Myocyte (in vitro differentiated cells): ENCODE data around the gene WDR7. TPM values are rescaled to one million over a fixed set of nuclear protein-coding genes. Genes with fewer than 3 reads are reported as not detected.
"Not testable (repeated sequence)": the region's sequence is repeated elsewhere in the genome, so short reads cannot be mapped to it uniquely, and the experiment has no call there.

ENCODE experiments used
- DNase-seq: peaks from one replicate; pipeline ENCODE4 v3.0.0-alpha.2; 2012; ENCODE audit warnings: low read depth
- total RNA-seq: library from RNA; depleted of rRNA; stranded (reverse); fragments of >200 nt; gene quantifications from 2 replicates; pipeline ENCODE4 v1.2.3, GENCODE V29; 2014

WDR7 gene
- total RNA-seq, 1 donor from 2014 or later, result 12.9 TPM

DNA sequence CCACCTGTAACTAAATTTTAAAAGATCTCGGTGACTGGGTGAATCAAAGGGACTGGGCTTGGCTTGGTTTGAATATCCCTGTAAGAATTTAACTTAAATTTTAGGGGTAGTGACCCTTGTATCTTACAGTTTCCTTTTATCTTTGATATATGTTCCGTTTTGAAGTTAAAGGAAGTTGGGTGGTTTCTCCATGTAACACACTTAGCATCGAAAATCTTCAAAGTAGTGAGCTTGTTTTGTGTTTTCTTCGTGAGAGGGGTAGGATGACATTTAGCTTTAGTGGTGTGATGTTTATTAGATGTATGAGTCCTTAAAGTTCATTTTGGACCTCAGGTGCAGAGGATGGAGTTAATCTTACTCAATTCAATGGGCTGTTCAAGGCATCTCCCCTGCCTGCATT, 1.6 kb downstream of the WDR7 start:
- no peak for DNase-seq

DNA sequence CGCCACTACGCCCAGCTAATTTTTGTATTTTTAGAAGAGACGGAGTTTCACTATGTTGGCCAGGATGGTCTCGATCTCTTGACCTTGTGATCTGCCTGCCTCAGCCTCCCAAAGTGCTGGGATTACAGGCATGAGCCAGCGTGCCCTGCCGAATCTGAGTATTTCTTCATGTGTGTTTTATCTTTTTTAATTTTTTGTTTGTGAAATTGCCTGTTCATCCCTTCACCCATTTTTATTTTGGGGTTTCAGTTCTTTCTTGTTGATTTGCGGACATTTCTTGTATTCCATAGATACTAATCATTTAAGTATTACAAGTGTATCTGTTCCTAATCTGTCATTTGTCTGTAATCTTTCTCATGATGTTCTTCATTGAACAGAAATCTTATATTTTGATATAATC, 3.1 kb downstream of the WDR7 start:
- not testable (repeated sequence) for DNase-seq

DNA sequence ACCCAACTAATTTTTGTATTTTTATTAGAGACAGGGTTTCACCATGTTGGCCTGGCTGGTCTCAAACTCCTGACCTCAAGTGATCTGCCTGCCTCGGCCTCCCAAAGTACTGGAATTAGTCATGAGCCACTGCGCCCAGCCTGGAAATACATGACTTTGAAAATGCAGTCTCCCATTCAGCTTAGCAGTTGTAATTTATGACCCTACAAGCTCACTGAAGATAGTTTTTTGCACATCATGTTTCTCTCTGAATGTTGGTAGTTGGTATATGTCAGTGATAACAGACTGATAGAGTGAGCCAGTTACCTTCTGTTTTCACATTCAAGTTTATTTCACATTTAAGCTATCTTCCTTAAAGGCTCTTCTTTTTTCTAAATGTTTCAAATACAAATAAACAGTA, 7.1 kb downstream of the WDR7 start:
- no peak for DNase-seq

DNA sequence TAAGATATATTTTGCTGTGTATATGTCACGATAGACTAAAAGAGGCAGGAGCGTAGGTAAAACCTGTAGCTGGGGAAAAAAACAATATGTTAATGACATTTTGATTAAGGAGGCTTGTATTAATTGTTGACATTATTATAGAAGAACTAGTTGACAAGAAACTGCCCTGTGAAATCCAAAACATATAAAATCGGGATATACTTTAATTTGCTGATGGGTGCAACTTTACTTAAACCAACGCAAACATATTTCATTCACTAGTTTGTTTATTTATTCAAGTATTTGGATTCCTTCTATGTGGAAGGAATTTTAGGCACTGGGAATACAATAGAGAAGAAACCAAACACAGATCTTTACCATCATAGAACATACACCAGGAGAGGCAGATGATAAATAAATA, 8.0 kb downstream of the WDR7 start:
- DNase-seq, result no peak

DNA sequence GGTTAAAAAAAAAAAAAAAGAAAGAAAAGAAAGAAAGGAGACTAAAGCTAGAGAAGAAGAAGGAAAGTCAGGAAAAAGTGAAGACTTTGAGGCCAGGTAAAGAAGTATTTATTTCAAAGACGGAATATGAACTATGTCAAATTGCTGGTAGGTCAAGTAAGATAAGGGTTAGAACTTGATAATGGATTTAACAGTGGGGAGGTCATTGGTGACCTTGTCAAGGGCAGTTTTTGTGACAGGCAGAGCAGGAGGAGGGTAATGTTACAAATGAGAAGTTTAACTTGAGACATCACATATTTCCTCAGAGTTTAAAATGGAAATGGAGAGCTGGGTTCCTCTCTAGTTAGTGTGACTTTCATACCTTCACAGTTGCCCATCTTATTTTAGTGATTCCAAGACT, 9.5 kb downstream of the WDR7 start:
- DNase-seq, result no peak

DNA sequence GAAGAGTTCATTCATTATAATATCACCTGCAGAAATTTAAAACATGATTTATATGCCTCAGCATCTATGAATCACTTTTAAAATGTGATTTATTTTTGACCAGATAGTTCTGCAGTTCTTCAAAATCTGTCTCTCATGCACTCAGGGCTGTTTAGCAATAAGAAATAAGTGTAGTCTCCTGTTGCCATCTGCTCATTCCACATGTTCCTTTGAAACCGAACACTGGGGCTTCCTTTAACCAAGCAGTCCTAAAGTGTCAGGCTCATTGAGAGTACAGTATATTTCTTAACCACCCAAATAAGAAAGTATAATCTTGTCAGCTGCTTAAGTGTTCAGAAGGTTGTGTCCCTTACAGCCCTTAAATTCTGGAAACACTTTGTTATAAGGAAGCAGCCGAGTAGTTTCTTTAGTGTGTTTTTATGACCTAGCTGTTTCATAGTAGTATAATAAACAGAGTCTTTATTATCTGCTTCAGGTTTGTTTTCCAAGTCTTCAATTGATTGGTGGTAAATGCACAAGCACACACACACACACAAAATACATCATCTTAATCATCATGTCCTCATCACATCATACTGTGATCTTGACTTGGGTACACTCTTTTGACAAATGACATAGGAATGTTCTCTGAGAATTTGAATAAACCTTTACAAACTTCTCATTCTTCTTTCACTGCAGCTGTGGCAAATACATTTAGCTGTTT, 10.4 kb downstream of the WDR7 start:
- peak; percentile 53 for DNase-seq

DNA sequence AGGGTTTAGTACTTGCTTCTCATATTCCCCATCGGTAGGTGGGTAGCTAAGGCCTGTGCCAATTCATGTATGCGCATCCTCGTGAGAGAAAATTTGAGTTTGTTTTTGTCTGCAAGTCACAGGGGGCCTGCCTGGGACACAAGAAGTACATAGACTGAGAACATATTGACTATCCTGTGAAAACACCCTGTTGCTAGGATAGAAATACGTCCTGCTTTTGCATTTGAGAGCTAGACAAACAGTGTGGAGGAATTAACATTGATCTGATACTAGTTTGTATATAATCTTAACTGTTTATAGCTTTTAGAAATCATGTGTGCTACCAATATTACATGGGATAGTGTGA, 10.9 kb downstream of the WDR7 start:
- DNase-seq, result no peak

DNA sequence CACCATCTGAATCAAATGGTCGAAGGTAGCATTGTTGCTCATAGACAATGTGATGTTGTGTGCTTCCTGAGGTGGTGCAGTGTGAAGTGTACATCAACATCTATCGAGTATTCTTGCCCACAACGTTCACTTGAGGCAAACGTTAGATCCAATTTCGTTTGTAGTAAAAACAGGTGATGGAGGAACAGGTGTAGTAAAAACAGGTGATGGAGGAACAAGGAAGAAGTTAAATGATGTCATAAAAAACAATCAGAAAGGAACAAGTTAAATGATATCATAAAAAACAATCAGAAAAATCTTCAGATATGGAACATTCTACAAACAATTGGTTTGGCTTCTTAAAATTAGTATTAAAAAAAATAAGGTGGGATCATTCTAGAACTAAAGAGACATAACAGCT, 11.3 kb downstream of the WDR7 start:
- no peak for DNase-seq

DNA sequence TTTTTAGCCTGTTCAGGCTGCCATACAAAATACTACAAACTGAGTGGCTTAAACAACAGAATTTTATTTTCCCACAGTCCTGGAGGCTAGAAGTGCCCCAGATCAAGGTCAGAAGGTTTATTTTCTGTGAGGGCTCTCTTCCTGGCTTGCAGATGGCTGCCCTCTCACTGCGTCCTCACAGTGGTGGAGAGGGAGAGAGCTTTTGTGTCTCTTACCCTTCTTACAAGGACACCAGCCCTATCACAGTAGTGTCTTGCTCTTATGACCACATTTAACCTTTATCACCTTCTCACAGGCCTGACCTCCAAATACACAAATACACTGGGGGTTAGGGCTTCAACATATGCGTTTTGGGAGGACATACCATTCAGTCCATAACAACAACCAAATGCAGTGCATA, 11.7 kb downstream of the WDR7 start:
- no peak for DNase-seq

DNA sequence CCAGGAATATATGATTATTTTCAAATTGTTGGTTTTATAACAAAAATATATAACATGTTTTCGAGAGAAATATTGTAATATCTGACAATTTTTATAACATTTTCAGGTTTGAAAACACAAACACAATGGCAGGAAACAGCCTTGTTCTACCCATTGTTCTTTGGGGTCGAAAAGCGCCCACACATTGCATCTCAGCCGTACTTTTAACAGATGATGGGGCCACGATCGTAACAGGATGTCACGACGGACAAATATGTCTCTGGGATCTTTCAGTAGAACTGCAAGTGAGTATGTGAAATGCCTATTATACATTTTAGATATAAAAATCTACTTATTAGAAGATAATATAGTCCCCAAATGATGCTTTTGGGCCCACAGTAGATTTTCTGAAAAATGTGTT, 21.2 kb downstream of the WDR7 start:
- DNase-seq, result no peak

DNA sequence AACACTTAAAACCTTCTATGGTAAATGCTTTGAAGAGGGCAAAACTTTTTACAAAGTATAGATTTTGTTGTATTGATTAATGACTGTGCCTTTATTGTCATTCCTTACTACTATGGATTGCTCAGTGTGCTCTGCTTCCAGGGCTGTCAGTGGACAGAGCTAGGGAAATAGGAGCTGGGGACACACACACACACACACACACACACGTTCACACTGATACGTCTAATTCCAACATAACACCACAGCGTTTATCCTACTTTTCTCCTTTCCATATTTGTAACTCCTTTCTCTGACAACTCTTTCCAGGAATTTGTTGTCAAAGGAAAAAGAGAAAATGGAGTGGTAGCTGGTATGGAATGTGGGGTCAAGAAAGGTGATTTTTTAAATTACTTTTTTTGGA, 21.8 kb downstream of the WDR7 start:
- no peak for DNase-seq

DNA sequence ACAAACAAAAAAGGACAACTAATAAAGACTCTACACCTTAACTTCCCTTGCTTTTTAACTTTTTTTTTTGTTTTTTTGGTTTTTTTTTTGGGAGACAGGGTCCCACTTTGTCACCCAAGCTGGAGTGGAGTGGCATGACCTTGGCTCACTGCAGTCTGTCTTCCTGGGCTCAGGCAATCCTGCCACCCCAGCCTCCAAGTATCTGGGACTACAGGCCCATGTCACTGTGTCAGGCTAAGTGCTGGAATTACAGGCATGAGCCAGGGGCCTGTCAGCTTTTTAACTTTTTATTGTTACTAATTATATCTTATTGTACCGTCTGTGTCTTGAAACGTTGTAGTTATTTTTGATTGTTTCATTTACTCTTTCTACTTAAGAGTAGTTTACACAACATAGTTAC, 25.5 kb downstream of the WDR7 start:
- no peak for DNase-seq

DNA sequence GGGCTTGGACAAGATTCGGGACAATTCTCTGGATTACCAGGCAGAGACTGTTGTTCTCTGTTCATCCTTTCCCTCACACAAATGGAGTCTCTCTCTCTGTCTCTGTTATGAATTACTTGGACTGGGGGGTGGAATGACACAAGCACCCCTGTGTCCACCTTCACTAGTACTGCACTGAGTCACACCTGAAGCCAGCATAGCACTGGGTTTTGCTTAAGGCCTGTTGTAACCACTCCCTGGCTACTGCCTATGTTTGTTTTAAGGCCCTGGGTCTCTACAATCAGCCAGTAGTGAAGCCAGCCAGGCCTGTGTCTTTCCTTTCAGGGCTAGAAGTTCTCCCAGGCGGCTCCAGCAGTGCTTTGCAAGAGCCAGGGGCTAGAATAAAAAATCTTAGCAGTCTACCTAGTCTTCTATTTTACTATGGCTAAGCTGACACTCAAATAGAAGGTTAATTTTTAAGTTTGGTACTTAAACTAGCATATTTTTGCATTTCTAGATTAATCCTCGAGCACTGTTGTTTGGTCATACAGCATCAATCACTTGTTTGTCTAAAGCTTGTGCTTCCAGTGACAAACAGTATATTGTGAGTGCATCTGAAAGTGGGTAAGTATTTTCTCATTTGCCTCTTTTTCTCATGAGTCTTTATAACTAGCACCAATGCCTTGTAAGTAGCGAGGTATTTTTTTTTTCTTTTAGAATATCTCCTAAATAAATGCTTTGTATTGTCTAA, 27.8 kb downstream of the WDR7 start:
- no peak for DNase-seq

DNA sequence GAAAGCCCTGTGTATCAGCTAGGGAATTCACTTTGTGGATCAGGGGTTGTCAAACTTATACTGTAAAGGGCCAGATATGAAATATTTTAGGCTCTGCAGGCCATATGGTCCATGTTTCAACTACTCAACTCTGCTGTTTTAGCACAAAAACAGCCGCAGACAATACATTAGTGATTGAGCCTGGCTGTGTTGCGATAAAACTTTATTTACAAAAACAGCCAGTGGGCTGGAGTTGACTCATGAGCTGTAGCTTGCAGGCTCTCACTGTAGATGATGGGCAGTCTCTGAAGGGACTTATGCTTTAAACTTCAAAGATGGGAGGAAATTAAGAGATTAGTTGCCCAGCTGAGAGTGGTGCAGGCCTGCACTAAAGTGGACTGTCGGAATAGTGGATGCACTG, 33.1 kb downstream of the WDR7 start:
- no peak for DNase-seq

DNA sequence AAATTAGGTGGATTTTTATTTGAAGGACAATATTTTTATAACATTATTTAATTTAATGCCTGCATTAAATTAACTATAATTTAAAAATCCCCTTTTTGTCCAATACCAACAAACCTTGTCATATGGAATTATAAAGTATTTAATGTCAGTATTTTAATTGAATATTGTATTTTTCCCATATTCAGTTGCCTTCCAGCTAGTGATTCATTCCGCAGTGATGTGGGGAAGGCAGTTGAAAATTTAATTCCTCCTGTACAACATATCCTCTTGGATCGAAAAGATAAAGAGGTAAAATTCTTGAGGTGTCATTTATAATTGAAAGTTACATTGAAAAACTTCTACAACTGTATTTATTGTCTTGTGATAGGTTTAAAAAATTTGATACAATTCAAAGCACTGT, 40.4 kb downstream of the WDR7 start:
- DNase-seq, result no peak

DNA sequence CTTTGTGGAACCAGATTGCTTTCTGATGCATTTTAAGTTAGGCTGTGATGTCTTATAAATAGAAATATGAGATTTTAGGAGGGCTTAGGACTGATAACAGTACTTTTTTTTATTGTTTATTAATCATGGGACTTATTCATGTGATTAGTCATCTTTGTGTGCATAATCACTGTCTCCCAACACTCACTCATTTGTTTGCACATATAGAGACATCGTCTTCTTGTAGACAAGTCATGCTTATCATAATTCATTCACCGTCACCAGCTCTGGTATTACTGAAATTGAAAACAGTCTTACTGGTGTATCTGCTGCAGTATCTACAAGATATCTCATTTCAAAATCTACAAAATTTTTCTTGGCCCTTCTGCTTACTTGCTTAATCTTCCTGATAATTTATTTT, 45.8 kb downstream of the WDR7 start:
- DNase-seq, result no peak

DNA sequence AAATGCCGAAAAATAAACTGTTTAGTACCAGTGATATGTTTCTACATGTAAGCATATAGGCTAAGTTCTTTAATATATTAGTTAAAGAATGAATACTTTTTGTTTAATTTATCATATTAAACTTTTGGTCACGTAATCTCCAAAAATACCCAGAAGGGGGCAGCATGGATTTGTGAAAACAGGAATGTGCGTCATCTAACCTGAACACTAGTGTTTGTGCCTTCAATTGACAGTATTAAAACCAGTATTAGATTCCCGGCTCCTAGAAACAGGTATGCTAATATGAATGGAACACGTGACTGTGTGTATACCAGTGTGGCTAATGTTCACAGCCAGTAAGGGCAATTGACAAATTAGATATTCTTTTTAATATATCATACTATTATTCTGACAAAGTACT, 51.8 kb downstream of the WDR7 start:
- peak; percentile 51 for DNase-seq

DNA sequence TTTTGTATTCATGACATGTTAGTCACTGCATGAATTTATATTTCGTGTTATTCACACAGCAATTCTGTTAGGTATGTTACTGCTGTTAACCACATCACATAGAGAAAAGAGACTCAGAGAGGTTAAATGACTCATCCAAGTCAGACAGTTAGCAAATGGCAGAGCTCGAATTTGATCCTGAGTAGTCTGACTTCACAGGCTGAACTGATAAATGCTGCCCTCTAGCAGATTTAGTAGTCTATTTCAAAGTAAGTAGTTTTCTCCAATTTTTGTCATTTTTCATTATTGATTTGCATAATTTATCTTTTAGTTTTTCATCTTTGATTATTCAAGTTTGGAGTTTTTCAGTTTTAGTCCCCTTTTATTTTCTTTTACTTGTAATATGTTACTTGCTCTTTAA, 58.3 kb downstream of the WDR7 start:
- DNase-seq, result peak; percentile 66

DNA sequence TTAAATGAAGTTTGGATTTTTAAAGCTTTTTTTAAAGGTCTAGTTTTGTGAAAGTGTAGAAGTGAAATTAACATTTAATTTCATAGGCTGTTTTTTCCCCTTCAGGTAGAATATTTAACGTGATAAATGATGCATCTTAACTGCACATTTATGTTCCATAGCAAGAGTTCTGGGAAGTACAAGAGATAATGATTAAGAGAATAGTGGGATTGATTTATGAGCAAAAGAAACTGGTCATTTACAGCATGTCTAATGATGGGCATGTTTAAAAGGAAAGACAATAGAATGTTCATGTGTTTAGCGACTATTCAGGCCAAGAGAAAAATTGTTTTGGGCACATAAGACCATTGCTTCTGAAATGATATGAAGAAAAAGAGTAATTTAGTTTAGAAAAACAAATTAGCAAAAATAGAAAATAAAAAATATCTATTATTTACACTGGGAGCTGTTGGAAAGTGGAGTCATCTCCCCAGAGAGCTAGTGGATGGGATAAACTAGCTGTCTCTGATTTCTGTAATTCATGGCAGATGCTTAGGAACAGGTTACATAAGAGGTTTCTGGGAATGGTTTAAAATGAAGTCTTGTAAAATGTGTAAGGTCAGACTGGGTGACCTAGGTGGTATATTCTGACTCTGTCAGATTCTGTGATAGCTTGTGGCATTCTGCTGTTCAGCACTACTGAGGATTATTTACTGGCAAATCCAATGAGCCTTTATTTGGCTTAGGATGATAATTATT, 60.7 kb downstream of the WDR7 start:
- DNase-seq, result no peak

DNA sequence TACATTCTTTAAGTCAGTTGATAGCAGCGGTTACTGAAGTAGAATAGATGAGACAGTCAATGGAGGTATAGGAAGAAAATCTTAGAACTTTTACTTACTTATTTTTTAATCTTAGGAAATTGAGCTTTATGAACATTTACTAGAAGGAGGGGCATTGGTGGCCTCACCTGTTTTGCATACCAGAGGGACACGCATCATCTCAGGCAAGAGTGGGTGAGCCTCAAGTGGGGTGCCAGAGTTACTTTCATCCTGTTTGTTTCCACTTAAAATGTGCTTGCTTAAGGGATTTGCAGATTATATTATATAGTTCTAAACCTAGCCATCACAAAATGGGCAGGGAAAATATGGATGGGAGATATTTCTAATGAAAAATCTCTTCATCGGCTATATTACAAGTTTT, 61.6 kb downstream of the WDR7 start:
- no peak for DNase-seq

DNA sequence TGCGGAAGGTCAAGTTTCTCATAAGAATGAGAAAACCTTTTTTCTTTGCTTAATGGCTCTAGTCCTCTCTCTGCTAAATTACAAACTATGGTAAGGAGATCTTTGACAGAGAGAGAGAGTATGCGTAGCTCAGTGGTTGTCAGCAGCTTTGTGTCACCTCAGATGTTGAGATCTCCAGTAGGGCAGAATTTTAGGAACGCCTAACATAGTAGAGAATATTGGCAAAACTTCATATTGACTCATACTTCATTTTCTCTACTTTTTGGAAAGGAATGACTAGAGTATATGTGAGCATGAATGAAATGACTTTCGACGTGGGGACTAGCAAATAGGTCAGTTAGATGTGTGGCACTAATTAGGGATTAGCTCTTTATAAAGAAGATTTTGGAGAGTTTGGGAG, 64.0 kb downstream of the WDR7 start:
- no peak for DNase-seq

DNA sequence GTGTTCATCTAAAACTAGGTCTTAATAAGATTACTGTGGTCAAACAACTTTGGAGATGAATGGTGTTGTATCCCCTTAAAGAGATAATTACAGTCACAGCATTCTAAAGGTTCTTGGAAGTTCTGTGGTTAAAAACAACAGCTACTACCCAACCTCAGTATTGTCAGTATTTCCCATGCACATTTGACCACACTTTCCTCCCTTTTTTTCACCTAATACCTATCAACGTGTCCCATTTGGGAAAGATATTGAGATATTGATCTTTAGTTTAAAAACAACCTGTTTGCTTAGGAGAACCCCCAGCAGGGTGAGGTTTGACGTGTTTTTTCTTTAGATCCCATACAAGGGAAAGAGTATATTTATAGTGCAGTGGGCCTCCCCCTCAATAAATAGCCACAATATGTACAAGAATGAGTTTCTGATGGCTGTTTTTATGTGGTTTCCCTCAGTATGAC, 65.6 kb downstream of the WDR7 start:
- DNase-seq, result peak; percentile 59

DNA sequence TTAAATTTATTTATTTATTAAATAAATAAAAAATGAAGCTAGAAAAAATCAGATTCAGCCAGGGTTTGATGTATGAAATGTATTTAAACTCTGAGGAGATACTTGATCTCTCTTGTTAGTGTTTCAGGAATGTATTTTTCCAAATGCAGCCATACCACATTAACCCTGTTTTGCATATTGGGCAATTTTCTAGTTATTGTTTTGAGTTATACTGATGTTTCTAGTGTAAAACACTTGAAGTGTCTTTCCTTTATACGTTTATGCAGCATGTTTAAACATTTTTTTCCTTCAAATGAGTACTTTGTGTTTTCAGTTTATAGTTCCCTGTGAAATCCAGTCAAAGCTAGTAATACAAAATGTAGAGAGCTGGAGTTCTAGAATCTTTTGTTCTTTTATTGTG, 69.9 kb downstream of the WDR7 start:
- no peak for DNase-seq
